ENCODE data around the gene ZNF662.

- TF ChIP-seq, protein P1, sequence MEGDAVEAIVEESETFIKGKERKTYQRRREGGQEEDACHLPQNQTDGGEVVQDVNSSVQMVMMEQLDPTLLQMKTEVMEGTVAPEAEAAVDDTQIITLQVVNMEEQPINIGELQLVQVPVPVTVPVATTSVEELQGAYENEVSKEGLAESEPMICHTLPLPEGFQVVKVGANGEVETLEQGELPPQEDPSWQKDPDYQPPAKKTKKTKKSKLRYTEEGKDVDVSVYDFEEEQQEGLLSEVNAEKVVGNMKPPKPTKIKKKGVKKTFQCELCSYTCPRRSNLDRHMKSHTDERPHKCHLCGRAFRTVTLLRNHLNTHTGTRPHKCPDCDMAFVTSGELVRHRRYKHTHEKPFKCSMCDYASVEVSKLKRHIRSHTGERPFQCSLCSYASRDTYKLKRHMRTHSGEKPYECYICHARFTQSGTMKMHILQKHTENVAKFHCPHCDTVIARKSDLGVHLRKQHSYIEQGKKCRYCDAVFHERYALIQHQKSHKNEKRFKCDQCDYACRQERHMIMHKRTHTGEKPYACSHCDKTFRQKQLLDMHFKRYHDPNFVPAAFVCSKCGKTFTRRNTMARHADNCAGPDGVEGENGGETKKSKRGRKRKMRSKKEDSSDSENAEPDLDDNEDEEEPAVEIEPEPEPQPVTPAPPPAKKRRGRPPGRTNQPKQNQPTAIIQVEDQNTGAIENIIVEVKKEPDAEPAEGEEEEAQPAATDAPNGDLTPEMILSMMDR (IDR thresholded peaks at IDR 0.05) = no peak
- TF ChIP-seq POLR2A (IDR thresholded peaks at IDR 0.05) = no peak
Observed at GRCh38 chr3:42908675-42909074, 2.7 kb downstream of the ZNF662 start.

All from right lobe of liver (tissue), 4 donors.